ENCODE results near the gene JARID2. TPM values are rescaled to one million over a fixed set of nuclear protein-coding genes. Genes with fewer than 3 reads are reported as not detected.
A peak's percentile ranks its signal among the peaks of the same experiment; 100 is the strongest.

Gene JARID2
- polyA plus RNA-seq, 1 of the 3 experiments (the other 2 are of a cell fraction), result 3.4 TPM

DNA sequence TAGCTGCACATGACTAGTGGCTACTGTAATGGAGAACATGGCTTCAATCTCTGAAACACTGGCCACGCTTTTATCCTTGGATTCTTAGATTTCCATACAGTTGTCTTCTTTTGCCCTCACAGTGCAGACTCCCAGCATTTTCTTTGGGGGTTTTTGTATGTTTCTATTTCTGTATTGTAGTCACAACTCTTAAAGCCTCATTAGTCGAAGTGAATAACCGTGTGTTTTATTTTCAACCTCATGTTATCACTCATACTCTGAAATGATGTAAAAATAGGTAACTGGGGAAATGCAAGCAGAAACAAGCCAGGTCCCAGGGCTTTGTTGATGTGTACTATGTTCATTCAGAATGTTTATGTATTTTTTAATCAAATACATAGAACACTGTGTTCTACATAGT, 162.9 kb downstream of the JARID2 start:
- peaks cover 0 to 20% of the 10 kb centered on the region in 2 experiments; a peak in 2 of 4 replicates for H3K4me1 ChIP-seq (ENCODE audit: control insufficient read depth in 1 of 2, insufficient read depth in 2 of 2, low read depth in 1 of 2, low read length in 1 of 2)
- CTCF ChIA-PET, result interaction anchor here (0.9 kb wide), 1 partner anchor 8 kb away, joined by 3 read pairs; no protein-coding TSS in a partner anchor
- H3K9ac ChIP-seq, result no peak overlapping the region
- H4K20me1 ChIP-seq (ENCODE audit: insufficient read depth), result peaks cover 8% of the 10 kb centered on the region; the same call in 1 of the 2 replicates
- DNase-seq, result no peak
- H2AFZ ChIP-seq (ENCODE audit: low read depth), result no peak overlapping the region
- no peak for TF ChIP-seq CHD2 (IDR thresholded peaks at IDR 0.05; ENCODE audit: low read length, partially characterized antibody)
- H3K27ac ChIP-seq (ENCODE audit: low read depth in 2 of 2, low read length in 1 of 2), result no peak overlapping the region
- peaks cover 10% of the 10 kb centered on the region; the same call in 1 of the 2 replicates for H3K79me2 ChIP-seq (ENCODE audit: insufficient read depth)
- 95% methylated on average over 3 of the region's 3 CpGs for WGBS (ENCODE audit: low lambda C conversion rate)
- no peak overlapping the region for H3K4me3 ChIP-seq (ENCODE audit: low read depth in 2 of 2, low read length in 1 of 2)
- H3K36me3 ChIP-seq (replicated peaks in 1 of 2; ENCODE audit: control insufficient read depth in 1 of 2, insufficient read depth in 2 of 2, low read length in 1 of 2), result no peaks in the 10 kb centered on the region
- H3K4me2 ChIP-seq, result no peak overlapping the region
- H3K27me3 ChIP-seq (ENCODE audit: insufficient read depth), result no peaks in the 10 kb centered on the region
- POLR2A ChIA-PET, result interaction anchor here (0.5 kb wide), 1 partner anchor 410 kb away, joined by 3 read pairs; no protein-coding TSS in a partner anchor
- H3K9me3 ChIP-seq, result no peaks in the 10 kb centered on the region
- no peaks in the 10 kb centered on the region for H3K9me2 ChIP-seq
- H3F3A ChIP-seq (replicated peaks; ENCODE audit: insufficient read depth), result no peaks in the 10 kb centered on the region

DNA sequence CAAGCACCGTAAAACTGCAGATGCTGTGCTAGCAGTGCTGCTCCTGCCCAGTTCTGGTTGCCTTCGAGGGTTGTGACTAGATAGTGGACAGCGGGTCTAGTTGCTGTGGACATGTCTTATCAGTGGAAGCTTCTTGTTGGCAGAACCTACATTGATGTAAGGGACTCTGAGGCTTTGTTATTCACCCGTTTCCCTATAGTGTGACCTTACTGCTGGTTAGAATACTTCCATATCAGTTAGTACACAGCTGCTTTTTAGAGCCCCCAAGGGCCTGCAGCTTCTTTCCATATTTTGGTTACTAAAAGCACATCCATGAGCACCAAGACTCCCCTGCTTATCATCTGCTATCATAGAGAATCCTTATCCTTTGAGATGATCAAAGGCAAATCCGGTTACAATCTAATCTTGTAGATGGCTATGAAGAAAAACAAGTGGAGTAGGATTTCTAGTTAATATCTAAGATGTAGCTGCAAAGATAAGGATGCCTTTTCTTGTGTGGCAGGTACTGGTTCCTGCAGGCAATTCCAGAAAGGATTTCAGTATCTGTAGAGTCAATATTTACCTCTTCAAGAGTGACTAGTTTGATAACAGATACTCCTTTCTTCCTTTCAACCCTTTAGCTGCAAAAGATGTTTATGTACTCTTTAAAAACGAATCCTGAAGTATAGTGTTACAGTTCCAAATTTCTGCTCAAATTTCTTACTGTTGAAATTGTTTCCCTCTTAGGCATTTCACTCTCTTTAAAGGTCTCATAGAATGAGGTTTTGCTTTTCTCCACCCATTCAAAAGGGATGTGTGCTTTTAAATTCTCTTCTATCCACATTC, 163.6 kb downstream of the JARID2 start:
- TF ChIP-seq GATA2 (CRISPR knock-in tag; IDR thresholded peaks at IDR 0.05) (peak; percentile 37; the same call in 1 of the 2 replicates), FOXJ3 (CRISPR knock-in tag; IDR thresholded peaks at IDR 0.05) (no peak)
- Histone ChIP-seq H3F3A (replicated peaks; ENCODE audit: insufficient read depth) (no peaks in the 10 kb centered on the region), H2AFZ (ENCODE audit: low read depth) (no peak overlapping the region), H3K4me2 (no peak overlapping the region), H3K27ac (ENCODE audit: low read depth in 2 of 2, low read length in 1 of 2) (no peak overlapping the region), H3K36me3 (replicated peaks in 1 of 2; ENCODE audit: control insufficient read depth in 1 of 2, insufficient read depth in 2 of 2, low read length in 1 of 2) (no peaks in the 10 kb centered on the region), H3K79me2 (ENCODE audit: insufficient read depth) (peaks cover 10% of the 10 kb centered on the region; the same call in 1 of the 2 replicates), H3K27me3 (ENCODE audit: insufficient read depth) (no peaks in the 10 kb centered on the region), H3K4me1 (ENCODE audit: control insufficient read depth in 1 of 2, insufficient read depth in 2 of 2, low read depth in 1 of 2, low read length in 1 of 2) (peaks cover 0 to 16% of the 10 kb centered on the region in 2 experiments; a peak in 2 of 4 replicates), H3K9me2 (no peaks in the 10 kb centered on the region), H4K20me1 (ENCODE audit: insufficient read depth) (peaks cover 8% of the 10 kb centered on the region; the same call in 1 of the 2 replicates), H3K4me3 (ENCODE audit: low read depth in 2 of 2, low read length in 1 of 2) (no peak overlapping the region), H3K9me3 (no peaks in the 10 kb centered on the region), H3K9ac (no peak overlapping the region)
- no peak for DNase-seq
- POLR2A ChIA-PET, result interaction anchor here (0.5 kb wide), 1 partner anchor 410 kb away, joined by 3 read pairs; no protein-coding TSS in a partner anchor
- CTCF ChIA-PET, result interaction anchor here (0.9 to 1.2 kb wide), 2 partner anchors 8 to 1198 kb away, joined by 3 read pairs; no protein-coding TSS in a partner anchor
- WGBS (ENCODE audit: low lambda C conversion rate), result 89% methylated on average over 5 of the region's 6 CpGs

DNA sequence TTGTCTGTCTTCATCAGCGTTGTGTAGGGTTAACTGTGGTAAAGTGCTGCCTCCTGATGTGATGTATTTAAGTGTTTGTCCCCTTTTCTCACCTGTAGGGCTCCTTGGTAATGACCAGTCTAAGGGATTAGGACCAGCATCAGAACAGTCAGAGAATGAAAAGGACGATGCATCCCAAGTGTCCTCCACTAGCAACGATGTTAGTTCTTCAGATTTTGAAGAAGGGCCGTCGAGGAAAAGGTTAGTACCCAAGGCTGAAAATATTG, 164.2 kb downstream of the JARID2 start:
- no peaks in the 10 kb centered on the region for H3F3A ChIP-seq (replicated peaks; ENCODE audit: insufficient read depth)
- CTCF ChIA-PET, result interaction anchor here (1.2 kb wide), 1 partner anchor 1198 kb away, joined by 3 read pairs; no protein-coding TSS in a partner anchor
- TF ChIP-seq, protein P1, sequence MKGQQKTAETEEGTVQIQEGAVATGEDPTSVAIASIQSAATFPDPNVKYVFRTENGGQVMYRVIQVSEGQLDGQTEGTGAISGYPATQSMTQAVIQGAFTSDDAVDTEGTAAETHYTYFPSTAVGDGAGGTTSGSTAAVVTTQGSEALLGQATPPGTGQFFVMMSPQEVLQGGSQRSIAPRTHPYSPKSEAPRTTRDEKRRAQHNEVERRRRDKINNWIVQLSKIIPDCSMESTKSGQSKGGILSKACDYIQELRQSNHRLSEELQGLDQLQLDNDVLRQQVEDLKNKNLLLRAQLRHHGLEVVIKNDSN (IDR thresholded peaks at IDR 0.05; ENCODE audit: borderline replicate concordance, low read depth), result no peak
- no peak for TF ChIP-seq GATA2 (CRISPR knock-in tag; IDR thresholded peaks at IDR 0.05)
- no peak for TF ChIP-seq GABPA (IDR thresholded peaks at IDR 0.05; ENCODE audit: low read depth)
- TF ChIP-seq RCOR1 (IDR thresholded peaks at IDR 0.05; ENCODE audit: low read length), result no peak
- TF ChIP-seq FOXM1 (IDR thresholded peaks at IDR 0.05; ENCODE audit: low read depth), result no peak
- TF ChIP-seq EZH2phosphoT487 (IDR thresholded peaks at IDR 0.05; ENCODE audit: borderline replicate concordance, low read depth), result no peak
- TF ChIP-seq, protein P2, sequence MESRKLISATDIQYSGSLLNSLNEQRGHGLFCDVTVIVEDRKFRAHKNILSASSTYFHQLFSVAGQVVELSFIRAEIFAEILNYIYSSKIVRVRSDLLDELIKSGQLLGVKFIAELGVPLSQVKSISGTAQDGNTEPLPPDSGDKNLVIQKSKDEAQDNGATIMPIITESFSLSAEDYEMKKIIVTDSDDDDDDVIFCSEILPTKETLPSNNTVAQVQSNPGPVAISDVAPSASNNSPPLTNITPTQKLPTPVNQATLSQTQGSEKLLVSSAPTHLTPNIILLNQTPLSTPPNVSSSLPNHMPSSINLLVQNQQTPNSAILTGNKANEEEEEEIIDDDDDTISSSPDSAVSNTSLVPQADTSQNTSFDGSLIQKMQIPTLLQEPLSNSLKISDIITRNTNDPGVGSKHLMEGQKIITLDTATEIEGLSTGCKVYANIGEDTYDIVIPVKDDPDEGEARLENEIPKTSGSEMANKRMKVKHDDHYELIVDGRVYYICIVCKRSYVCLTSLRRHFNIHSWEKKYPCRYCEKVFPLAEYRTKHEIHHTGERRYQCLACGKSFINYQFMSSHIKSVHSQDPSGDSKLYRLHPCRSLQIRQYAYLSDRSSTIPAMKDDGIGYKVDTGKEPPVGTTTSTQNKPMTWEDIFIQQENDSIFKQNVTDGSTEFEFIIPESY (IDR thresholded peaks at IDR 0.05; ENCODE audit: borderline replicate concordance, low read depth), result no peak
- no peak for TF ChIP-seq FOSL2 (IDR thresholded peaks at IDR 0.05; ENCODE audit: borderline replicate concordance, low read depth)
- TF ChIP-seq MEF2A (IDR thresholded peaks at IDR 0.05; ENCODE audit: borderline replicate concordance, low read depth), result no peak
- no peak for TF ChIP-seq MXI1 (IDR thresholded peaks at IDR 0.05; ENCODE audit: low read depth, low read length)
- TF ChIP-seq CHD2 (IDR thresholded peaks at IDR 0.05; ENCODE audit: low read length, partially characterized antibody), result no peak
- TF ChIP-seq, protein P3, sequence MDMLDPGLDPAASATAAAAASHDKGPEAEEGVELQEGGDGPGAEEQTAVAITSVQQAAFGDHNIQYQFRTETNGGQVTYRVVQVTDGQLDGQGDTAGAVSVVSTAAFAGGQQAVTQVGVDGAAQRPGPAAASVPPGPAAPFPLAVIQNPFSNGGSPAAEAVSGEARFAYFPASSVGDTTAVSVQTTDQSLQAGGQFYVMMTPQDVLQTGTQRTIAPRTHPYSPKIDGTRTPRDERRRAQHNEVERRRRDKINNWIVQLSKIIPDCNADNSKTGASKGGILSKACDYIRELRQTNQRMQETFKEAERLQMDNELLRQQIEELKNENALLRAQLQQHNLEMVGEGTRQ (IDR thresholded peaks at IDR 0.05; ENCODE audit: borderline replicate concordance, low read depth, low read length), result no peak
- no peak for TF ChIP-seq JUND (IDR thresholded peaks at IDR 0.05)
- TF ChIP-seq SIN3A (IDR thresholded peaks at IDR 0.05; ENCODE audit: borderline replicate concordance, low read depth, low read length), result no peak
- TF ChIP-seq ELF1 (IDR thresholded peaks at IDR 0.05), result no peak
- TF ChIP-seq RXRA (IDR thresholded peaks at IDR 0.05; ENCODE audit: borderline replicate concordance, low read depth), result no peak
- TF ChIP-seq RFX5 (IDR thresholded peaks at IDR 0.05; ENCODE audit: low read length), result no peak

More for the DNA sequence above, 164.2 kb downstream of the JARID2 start:
- Histone ChIP-seq H3K9me2 (no peaks in the 10 kb centered on the region), H3K36me3 (replicated peaks in 1 of 2; ENCODE audit: control insufficient read depth in 1 of 2, insufficient read depth in 2 of 2, low read length in 1 of 2) (no peaks in the 10 kb centered on the region), H3K27me3 (ENCODE audit: insufficient read depth) (no peaks in the 10 kb centered on the region), H4K20me1 (ENCODE audit: insufficient read depth) (peaks cover 8% of the 10 kb centered on the region; the same call in 1 of the 2 replicates), H3K9ac (no peak overlapping the region), H3K27ac (ENCODE audit: low read depth in 2 of 2, low read length in 1 of 2) (no peak overlapping the region), H3K4me3 (ENCODE audit: low read depth in 2 of 2, low read length in 1 of 2) (no peak overlapping the region), H3K79me2 (ENCODE audit: insufficient read depth) (peaks cover 10% of the 10 kb centered on the region; the same call in 1 of the 2 replicates), H2AFZ (ENCODE audit: low read depth) (no peak overlapping the region), H3K4me1 (ENCODE audit: control insufficient read depth in 1 of 2, insufficient read depth in 2 of 2, low read depth in 1 of 2, low read length in 1 of 2) (peaks cover 0 to 14% of the 10 kb centered on the region in 2 experiments; a peak in 2 of 4 replicates), H3K9me3 (no peaks in the 10 kb centered on the region), H3K4me2 (no peak overlapping the region)
- DNase-seq, result no peak
- WGBS (ENCODE audit: low lambda C conversion rate), result 91% methylated on average over 5 of the region's 5 CpGs
- POLR2A ChIA-PET, result no interaction called here

Measured in SK-N-SH (cell line).